Activated CD4-positive, alpha-beta memory T cell treated with anti-CD3 and anti-CD28 coated beads for 36 hours (primary cell): Measurements from ENCODE around the gene DLGAP1. TPM values are rescaled to one million over a fixed set of nuclear protein-coding genes. Genes with fewer than 3 reads are reported as not detected.

Source experiments
- CTCF ChIA-PET: fragments of 350-600 bp; sonication (Branson Sonifier 250); formaldehyde crosslinking; loops from one replicate; lab custom pipeline; 2021; ENCODE audit warnings: antibody characterized with exemption, inconsistent platforms; lab: Charles Lee
- POLR2A ChIA-PET: fragments of 350-600 bp; sonication (Branson Sonifier 250); formaldehyde crosslinking; loops from one replicate; lab custom pipeline; 2021; ENCODE audit warnings: antibody characterized with exemption; lab: Charles Lee
- DNase-seq: peaks from one replicate; pipeline ENCODE4 v3.0.0-alpha.2; 2020
- H3K27ac Mint-ChIP-seq: one replicate; pipeline ENCODE4 v1.8.0; 2021; ENCODE audit warnings: mixed read lengths
- H3K27me3 Mint-ChIP-seq: one replicate; pipeline ENCODE4 v1.8.0; 2021; ENCODE audit warnings: mixed read lengths
- H3K36me3 Mint-ChIP-seq: one replicate; pipeline ENCODE4 v1.8.0; 2021; ENCODE audit warnings: mixed read lengths
- H3K4me1 Mint-ChIP-seq: one replicate; pipeline ENCODE4 v1.8.0; 2021; ENCODE audit warnings: low read depth, mixed read lengths
- H3K4me3 Mint-ChIP-seq: one replicate; pipeline ENCODE4 v1.8.0; 2021; ENCODE audit warnings: mild to moderate bottlenecking, mixed read lengths
- H3K9me3 Mint-ChIP-seq: one replicate; pipeline ENCODE4 v1.8.0; 2021; ENCODE audit warnings: mixed read lengths
- intact Hi-C: fragments of 100-400 bp; cut with micrococcal nuclease; formaldehyde crosslinking; loops from one replicate; pipeline ENCODE4 v1.15.1; 2023
- total RNA-seq, 2 experiments: library from RNA; stranded (reverse); gene quantifications; one replicate each; pipeline ENCODE4 v1.2.3, GENCODE V29; 2021

Gene DLGAP1
- total RNA-seq, 2 experiments from 2014 or later: 0.45 to 1.0 TPM

GRCh38 chr18:3920832-3921231 lies 534.3 kb downstream of the DLGAP1 start:
- Mint-ChIP-seq H3K4me1 (no peaks in the 10 kb centered on the region), H3K27ac (no peak overlapping the region), H3K4me3 (no peak overlapping the region), H3K27me3 (peaks cover 5% of the 10 kb centered on the region), H3K9me3 (no peaks in the 10 kb centered on the region), H3K36me3 (no peaks in the 10 kb centered on the region)
- intact Hi-C loops: no loop called here
- DNase-seq: no peak
- POLR2A ChIA-PET: no interaction called here
- CTCF ChIA-PET: interaction anchor here (1.0 kb wide), 1 partner anchor 149 kb away, joined by 3 read pairs; no protein-coding TSS in a partner anchor

- Mint-ChIP-seq H3K4me3 (no peak overlapping the region), H3K36me3 (no peaks in the 10 kb centered on the region), H3K27me3 (peaks cover 3% of the 10 kb centered on the region), H3K27ac (no peak overlapping the region), H3K4me1 (no peaks in the 10 kb centered on the region), H3K9me3 (no peaks in the 10 kb centered on the region)
- ChIA-PET CTCF (no interaction called here), POLR2A (no interaction called here)
- intact Hi-C loops: no loop called here
- DNase-seq: no peak
Measured at GRCh38 chr18:3919396-3920061, 535.6 kb downstream of the DLGAP1 start.

GRCh38 chr18:3916082-3916481 lies 539.0 kb downstream of the DLGAP1 start:
- Mint-ChIP-seq H3K4me3 (no peak overlapping the region), H3K27me3 (peaks cover 3% of the 10 kb centered on the region), H3K36me3 (no peaks in the 10 kb centered on the region), H3K9me3 (no peaks in the 10 kb centered on the region), H3K27ac (no peak overlapping the region), H3K4me1 (no peaks in the 10 kb centered on the region)
- DNase-seq: no peak
- ChIA-PET CTCF (no interaction called here), POLR2A (no interaction called here)
- intact Hi-C loops: no loop called here

GRCh38 chr18:3914833-3915610 lies 540.1 kb downstream of the DLGAP1 start:
- CTCF ChIA-PET: interaction anchor here (0.5 to 0.8 kb wide), 2 partner anchors 9 to 1048 kb away, joined by 3 read pairs; no protein-coding TSS in a partner anchor
- no peak for DNase-seq
- Mint-ChIP-seq H3K4me3 (no peak overlapping the region), H3K9me3 (no peaks in the 10 kb centered on the region), H3K36me3 (no peaks in the 10 kb centered on the region), H3K27me3 (peaks cover 3% of the 10 kb centered on the region), H3K4me1 (no peaks in the 10 kb centered on the region), H3K27ac (no peak overlapping the region)
- POLR2A ChIA-PET: no interaction called here
- intact Hi-C loops: no loop called here

GRCh38 chr18:3914109-3914508 lies 541.0 kb downstream of the DLGAP1 start:
- POLR2A ChIA-PET: no interaction called here
- H3K9me3 Mint-ChIP-seq: no peaks in the 10 kb centered on the region

GRCh38 chr18:3912705-3913104 lies 542.4 kb downstream of the DLGAP1 start:
- no peak overlapping the region for H3K4me3 Mint-ChIP-seq
- H3K4me1 Mint-ChIP-seq: no peaks in the 10 kb centered on the region
- ChIA-PET CTCF (no interaction called here), POLR2A (no interaction called here)
- H3K27me3 Mint-ChIP-seq: no peaks in the 10 kb centered on the region
- intact Hi-C loops: no loop called here
- no peak overlapping the region for H3K27ac Mint-ChIP-seq
- no peak for DNase-seq
- H3K9me3 Mint-ChIP-seq: no peaks in the 10 kb centered on the region
- H3K36me3 Mint-ChIP-seq: no peaks in the 10 kb centered on the region

More at GRCh38 chr18:3914109-3914508, 541.0 kb downstream of the DLGAP1 start:
- Mint-ChIP-seq H3K36me3 (no peaks in the 10 kb centered on the region), H3K4me1 (no peaks in the 10 kb centered on the region), H3K4me3 (no peak overlapping the region), H3K27ac (no peak overlapping the region), H3K27me3 (peaks cover 3% of the 10 kb centered on the region)
- intact Hi-C loops: no loop called here
- CTCF ChIA-PET: no interaction called here
- no peak for DNase-seq

- POLR2A ChIA-PET: no interaction called here
Measured at GRCh38 chr18:3911413-3911812, 543.7 kb downstream of the DLGAP1 start.

GRCh38 chr18:3910512-3910911 lies 544.6 kb downstream of the DLGAP1 start:
- Mint-ChIP-seq H3K27me3 (no peaks in the 10 kb centered on the region), H3K27ac (no peak overlapping the region), H3K4me3 (no peak overlapping the region), H3K9me3 (no peaks in the 10 kb centered on the region), H3K4me1 (no peaks in the 10 kb centered on the region), H3K36me3 (no peaks in the 10 kb centered on the region)
- ChIA-PET CTCF (no interaction called here), POLR2A (no interaction called here)
- intact Hi-C loops: no loop called here
- DNase-seq: no peak

More at GRCh38 chr18:3911413-3911812, 543.7 kb downstream of the DLGAP1 start:
- Mint-ChIP-seq H3K4me1 (no peaks in the 10 kb centered on the region), H3K9me3 (no peaks in the 10 kb centered on the region), H3K27me3 (no peaks in the 10 kb centered on the region), H3K36me3 (no peaks in the 10 kb centered on the region), H3K27ac (no peak overlapping the region), H3K4me3 (no peak overlapping the region)
- intact Hi-C loops: no loop called here
- CTCF ChIA-PET: no interaction called here
- no peak for DNase-seq

GRCh38 chr18:3907955-3908354 lies 547.2 kb downstream of the DLGAP1 start:
- H3K4me3 Mint-ChIP-seq: no peak overlapping the region
- ChIA-PET CTCF (no interaction called here), POLR2A (no interaction called here)
- H3K27me3 Mint-ChIP-seq: no peaks in the 10 kb centered on the region
- H3K4me1 Mint-ChIP-seq: no peaks in the 10 kb centered on the region
- intact Hi-C loops: no loop called here
- DNase-seq: no peak
- no peak overlapping the region for H3K27ac Mint-ChIP-seq
- no peaks in the 10 kb centered on the region for H3K36me3 Mint-ChIP-seq
- no peaks in the 10 kb centered on the region for H3K9me3 Mint-ChIP-seq

- ChIA-PET POLR2A (no interaction called here), CTCF (interaction anchor here (1.0 kb wide), 1 partner anchor 9 kb away, joined by 3 read pairs; no protein-coding TSS in a partner anchor)
- Mint-ChIP-seq H3K4me1 (no peaks in the 10 kb centered on the region), H3K27me3 (no peaks in the 10 kb centered on the region), H3K4me3 (no peak overlapping the region), H3K36me3 (no peaks in the 10 kb centered on the region), H3K9me3 (no peaks in the 10 kb centered on the region), H3K27ac (no peak overlapping the region)
- intact Hi-C loops: no loop called here
- DNase-seq: no peak
Measured at GRCh38 chr18:3906116-3906750, 548.9 kb downstream of the DLGAP1 start.

GRCh38 chr18:3903337-3903736 lies 551.8 kb downstream of the DLGAP1 start:
- Mint-ChIP-seq H3K27me3 (peaks cover 4% of the 10 kb centered on the region), H3K4me1 (no peaks in the 10 kb centered on the region), H3K27ac (no peak overlapping the region), H3K4me3 (no peak overlapping the region), H3K9me3 (no peaks in the 10 kb centered on the region), H3K36me3 (no peaks in the 10 kb centered on the region)
- CTCF ChIA-PET: no interaction called here
- POLR2A ChIA-PET: no interaction called here
- intact Hi-C loops: no loop called here
- DNase-seq: no peak

GRCh38 chr18:3902676-3903075 lies 552.4 kb downstream of the DLGAP1 start:
- CTCF ChIA-PET: no interaction called here
- intact Hi-C loops: no loop called here
- H3K4me1 Mint-ChIP-seq: no peaks in the 10 kb centered on the region
- peaks cover 4% of the 10 kb centered on the region for H3K27me3 Mint-ChIP-seq
- no peaks in the 10 kb centered on the region for H3K9me3 Mint-ChIP-seq
- H3K27ac Mint-ChIP-seq: no peak overlapping the region
- no peak overlapping the region for H3K4me3 Mint-ChIP-seq
- no peaks in the 10 kb centered on the region for H3K36me3 Mint-ChIP-seq
- DNase-seq: no peak
- POLR2A ChIA-PET: no interaction called here
